Fibroblast of lung (primary cell): ENCODE results near the gene TEDDM1.

Experiments
- CTCF ChIP-seq, 2 donors: IDR thresholded peaks in 1 of 2; conservative IDR thresholded peaks in 1 of 2; 1 replicate in 1 of 2; 2 replicates in 1 of 2; pipeline ENCODE4 v1.5.1; 2011 to 2012; ENCODE audit warnings: low read length in 2 of 2, control low read depth in 1 of 2, inconsistent platforms in 1 of 2, low read depth in 1 of 2, mild to moderate bottlenecking in 1 of 2
- EZH2 ChIP-seq: IDR thresholded peaks from 2 replicates; pipeline ENCODE4 v1.5.1; 2012; ENCODE audit warnings: low read length, control low read depth, mild to moderate bottlenecking; ENCODE audit errors: missing control alignments

- no peak for TF ChIP-seq CTCF (conservative IDR thresholded peaks at IDR 0.05 in 1 of 2, IDR thresholded peaks at IDR 0.05 in 1 of 2; ENCODE audit: low read depth in 1 of 2, low read length in 2 of 2)
- no peak for TF ChIP-seq EZH2
These were observed 15.3 kb upstream of the TEDDM1 start for GRCh38 chr1:182415789-182416188.
